GM21528 (cell line): ENCODE results near the gene BANP.
"Not testable (repeated sequence)": the region's sequence is repeated elsewhere in the genome, so short reads cannot be mapped to it uniquely, and the experiment has no call there.

Experiments used
- ATAC-seq: cut with Tn5 transposase; IDR thresholded peaks from one replicate; pipeline ENCODE4 v1.9.1; 2021; ENCODE audit warnings: mild to moderate bottlenecking, moderate library complexity; ENCODE audit not compliant: unreplicated experiment, low FRiP score

Gene BANP

GRCh38 chr16:88092791-88093555, 141.7 kb downstream of the BANP start:
- ATAC-seq: not testable (repeated sequence)

- not testable (repeated sequence) for ATAC-seq
Observed at GRCh38 chr16:88093556-88094252, 142.5 kb downstream of the BANP start.

DNA sequence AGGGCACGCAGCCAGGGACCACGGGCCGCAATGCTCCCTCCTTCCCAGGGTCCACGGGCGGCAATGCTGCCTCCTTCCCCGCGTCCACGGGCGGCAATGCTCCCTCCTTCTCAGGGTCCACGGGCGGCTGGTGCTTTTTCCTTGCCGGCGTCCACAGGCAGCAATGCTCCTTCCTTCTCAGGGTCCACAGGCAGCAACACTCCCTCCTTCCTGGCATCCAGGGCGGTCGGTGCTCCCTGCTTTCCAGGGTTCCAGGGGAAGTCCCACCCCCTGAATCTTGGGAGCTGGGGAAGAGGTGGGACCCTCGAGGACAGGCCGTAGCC, 143.0 kb downstream of the BANP start:
- ATAC-seq: not testable (repeated sequence)

GRCh38 chr16:88094900-88095299, 143.7 kb downstream of the BANP start:
- not testable (repeated sequence) for ATAC-seq

- ATAC-seq: not testable (repeated sequence)
Observed at GRCh38 chr16:88096659-88097058, 145.4 kb downstream of the BANP start.

DNA sequence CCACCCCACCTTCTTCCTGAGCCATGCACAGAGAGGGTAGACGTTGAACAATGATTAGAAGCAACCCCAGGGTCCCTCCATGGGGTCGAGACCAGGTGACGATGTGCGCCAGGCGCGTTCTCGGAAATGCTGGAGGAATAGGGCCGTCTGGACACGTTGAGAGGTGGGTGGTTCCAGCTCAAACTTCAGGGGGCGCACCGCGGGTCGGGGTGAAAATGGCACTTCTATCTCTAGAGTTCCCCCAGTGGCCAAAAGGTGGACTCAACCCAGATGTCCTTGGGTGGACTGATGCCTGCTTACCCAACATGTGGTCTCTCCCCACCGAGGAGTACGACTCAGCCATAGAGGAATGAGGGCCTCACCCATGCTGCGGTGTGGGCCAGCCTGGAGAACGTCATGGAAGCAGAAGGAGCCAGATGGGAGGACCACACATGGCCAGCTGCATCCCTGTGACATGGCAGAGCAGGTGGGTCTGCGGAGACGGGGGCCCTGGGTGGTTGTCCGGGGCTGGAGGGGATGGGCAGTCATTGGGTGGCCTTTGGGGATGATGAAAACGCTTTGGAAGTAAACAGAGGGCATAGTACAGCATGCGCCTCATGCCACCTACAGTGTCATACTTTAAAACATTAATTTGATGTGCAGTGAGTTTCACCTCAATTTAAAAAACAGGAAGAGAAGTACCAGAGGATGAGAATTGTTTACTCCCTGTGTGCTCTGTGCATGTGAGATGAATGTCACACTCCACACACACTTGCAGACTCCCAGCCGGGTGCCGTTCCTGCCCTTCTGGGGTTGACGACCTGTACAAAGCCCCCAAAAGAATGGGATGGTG, 147.7 kb downstream of the BANP start:
- not testable (repeated sequence) for ATAC-seq

DNA sequence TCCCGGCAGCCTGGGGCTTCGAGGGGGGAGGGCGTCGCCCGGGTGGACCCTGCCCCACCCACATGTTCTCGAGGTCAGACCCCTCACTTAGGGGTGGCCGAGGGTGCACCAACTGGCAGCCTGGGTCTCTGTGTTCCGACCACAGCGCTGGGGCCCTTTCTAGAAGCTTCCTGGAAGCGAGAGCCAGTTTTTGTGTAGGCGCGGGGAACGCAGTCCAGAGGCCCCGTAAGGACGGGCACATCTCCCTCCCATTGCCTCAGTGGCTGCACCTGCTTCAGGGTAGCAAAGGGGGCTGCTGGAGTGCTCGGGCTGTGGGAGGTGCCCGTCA, 148.3 kb downstream of the BANP start:
- ATAC-seq: no peak

GRCh38 chr16:88099956-88100355, 148.7 kb downstream of the BANP start:
- ATAC-seq: not testable (repeated sequence)

- not testable (repeated sequence) for ATAC-seq
Observed at GRCh38 chr16:88100801-88101622, 149.8 kb downstream of the BANP start.

- ATAC-seq: not testable (repeated sequence)
Observed at GRCh38 chr16:88101623-88102105, 150.4 kb downstream of the BANP start.

DNA sequence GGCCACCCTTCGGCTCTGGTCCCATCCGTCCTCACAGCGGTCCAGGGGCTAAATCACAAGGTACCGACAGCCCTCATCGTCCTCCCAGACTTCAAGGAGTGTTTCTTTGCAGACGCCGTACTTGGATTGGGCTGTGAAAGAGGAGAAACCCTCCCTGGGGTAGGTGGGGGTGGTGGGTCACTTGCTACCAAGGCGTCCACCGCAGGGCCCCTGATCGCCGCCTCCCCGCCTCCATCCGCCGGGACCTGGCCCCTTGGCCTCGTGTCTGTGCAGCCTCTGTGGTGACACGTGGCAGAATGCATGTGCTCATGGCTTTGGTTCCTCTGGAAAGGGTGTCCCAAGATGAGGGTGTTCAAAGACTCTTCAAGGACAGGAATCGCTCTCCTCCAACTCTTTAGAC, 151.4 kb downstream of the BANP start:
- no peak for ATAC-seq

DNA sequence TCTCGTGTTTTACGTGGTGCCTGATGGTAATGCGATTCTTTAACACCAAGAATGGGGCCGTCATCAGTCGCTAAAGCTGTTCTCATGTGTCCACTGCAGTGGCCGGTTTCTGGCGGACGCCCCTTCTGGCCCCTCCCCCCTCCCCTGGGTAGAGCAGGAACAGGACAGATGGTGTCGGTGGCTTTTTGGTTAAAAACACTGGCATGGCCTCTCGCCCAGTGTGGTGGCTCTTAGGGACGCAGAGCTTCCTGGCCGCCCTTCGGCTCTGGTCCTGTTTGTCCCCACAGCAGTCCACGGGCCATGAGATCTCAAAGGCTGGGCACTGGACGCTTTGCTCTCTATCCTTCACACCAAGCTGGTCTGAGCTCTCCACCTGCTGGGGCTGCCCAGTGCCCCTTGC, 151.8 kb downstream of the BANP start:
- ATAC-seq: no peak

DNA sequence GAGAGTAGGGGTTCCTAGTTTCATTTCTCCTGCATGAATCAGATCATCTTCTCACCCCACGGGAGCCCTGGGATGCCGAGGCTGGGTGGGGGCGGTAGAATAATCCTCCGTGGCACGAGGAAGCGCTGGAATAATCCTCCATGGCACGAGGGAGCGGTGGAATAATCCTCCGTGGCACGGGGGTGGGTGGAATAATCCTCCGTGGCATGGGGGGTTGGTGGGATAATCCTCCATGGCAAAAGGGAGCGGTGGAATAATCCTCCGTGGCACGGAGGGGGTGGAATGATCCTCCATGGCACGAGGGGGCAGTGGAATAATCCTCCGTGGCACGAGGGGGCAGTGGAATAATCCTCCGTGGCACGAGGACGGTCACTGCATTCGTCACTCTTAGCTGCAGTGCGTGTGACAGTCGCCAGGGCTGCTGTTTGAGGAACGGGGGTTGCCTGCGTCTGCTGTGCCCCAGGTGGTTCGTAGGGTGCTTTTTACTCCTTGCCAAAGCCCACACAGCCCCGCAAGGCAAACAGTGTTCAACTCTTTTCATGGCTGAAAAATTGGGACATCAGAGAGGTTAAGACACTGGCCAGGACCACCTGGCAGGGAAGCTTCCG, 152.5 kb downstream of the BANP start:
- ATAC-seq: no peak

GRCh38 chr16:88104363-88104762, 153.1 kb downstream of the BANP start:
- not testable (repeated sequence) for ATAC-seq

DNA sequence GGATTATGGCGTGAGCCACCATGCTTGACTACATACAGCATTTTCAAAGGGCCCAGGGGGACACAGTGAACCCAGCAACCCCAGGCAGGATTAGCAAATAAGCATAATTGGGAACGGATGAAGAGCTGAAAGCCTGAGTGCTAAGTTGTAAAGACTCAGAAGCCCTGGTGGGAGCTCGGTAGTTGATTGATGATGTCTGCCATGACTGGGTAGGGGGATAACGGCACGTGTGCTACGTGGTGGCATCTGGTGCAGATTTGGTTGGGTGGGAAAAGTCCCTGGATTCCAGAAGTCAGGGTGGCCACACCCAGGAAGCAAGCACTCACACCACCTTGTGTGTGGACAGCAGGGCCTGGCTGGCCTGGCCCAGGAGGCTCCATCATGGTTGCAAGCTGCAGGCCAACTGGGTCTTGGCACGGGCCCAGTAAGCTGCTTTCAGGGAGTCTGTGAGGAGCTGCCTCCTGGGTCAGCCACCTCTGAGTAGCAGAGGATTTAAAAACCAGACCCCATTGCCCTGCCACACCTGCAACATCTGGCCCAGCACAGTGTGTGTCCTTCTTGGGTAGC, 154.4 kb downstream of the BANP start:
- ATAC-seq: not testable (repeated sequence)

DNA sequence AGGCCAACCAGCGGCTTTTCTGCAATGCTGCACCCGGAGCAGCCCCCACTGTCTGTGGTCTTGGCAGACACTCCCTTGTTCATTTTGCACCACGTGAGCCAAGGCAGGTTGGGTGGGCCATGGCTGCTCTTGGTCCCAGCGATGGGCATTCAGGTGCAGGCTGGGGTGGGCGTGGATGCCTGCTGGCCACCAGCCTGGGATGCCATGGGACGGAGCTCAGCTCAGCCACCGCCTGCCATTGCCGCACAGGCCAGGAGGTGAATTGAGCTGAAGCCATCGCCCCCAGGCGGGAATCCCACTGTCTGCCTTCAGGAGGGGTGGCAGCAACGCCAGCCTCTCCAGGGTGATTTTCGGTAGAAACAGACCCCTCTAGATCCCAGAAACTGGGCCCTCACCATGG, 155.3 kb downstream of the BANP start:
- ATAC-seq: not testable (repeated sequence)

DNA sequence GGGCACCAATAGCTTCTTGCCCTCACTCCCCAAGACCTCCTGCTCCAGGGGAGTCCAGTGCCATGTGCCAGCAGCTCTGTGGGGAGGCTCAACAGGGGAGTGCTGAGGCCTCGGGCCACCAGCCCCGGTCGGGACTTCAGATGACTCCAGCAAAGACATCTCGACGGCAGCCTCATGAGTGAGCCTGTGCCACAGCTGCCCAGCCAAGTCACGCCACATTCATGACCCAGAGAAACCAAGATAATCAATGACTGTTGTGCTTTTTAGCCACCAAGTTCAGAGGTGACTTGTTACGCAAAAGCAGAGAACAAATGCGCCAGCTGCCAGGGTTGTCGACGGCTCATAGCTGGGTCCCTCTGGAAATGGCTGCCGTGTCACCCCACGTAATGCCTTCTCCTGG, 157.5 kb downstream of the BANP start:
- no peak for ATAC-seq

- not testable (repeated sequence) for ATAC-seq
Observed at GRCh38 chr16:88109726-88110621, 158.7 kb downstream of the BANP start.
